ENCODE data around the gene AUNIP. TPM values are rescaled to one million over a fixed set of nuclear protein-coding genes. Genes with fewer than 3 reads are reported as not detected.

AUNIP gene
- total RNA-seq, 1 experiment from 2014 or later: 16.1 TPM

DNA sequence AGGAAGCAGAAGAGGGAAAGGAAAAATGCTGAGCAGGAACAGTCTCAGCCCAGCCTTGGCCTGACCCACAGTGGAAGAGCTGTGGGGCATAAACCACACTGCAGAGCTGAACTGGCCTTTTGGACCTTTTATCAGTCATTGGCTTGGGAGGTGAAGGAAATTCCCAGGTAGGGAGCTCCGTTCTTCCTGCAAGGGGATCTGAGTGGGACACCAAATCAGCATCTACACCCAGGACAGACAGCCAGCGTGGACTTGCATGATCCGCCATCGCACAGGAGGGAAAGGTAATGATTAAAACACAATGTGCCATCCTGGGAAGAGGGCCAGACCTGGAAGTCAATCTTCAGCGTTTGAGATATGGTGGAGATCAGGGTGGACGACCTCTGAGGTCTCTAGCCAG lies 40.7 kb downstream of the AUNIP start (continued):
- TF ChIP-seq TCF7 (CRISPR knock-in tag; IDR thresholded peaks at IDR 0.05; ENCODE audit: low read depth) (no peak), CREM (CRISPR knock-in tag; IDR thresholded peaks at IDR 0.05) (no peak), ATF1 (CRISPR knock-in tag; IDR thresholded peaks at IDR 0.05) (no peak), ELF4 (CRISPR knock-in tag; IDR thresholded peaks at IDR 0.05; ENCODE audit: low read depth) (no peak)
- TF ChIP-seq, protein P1, sequence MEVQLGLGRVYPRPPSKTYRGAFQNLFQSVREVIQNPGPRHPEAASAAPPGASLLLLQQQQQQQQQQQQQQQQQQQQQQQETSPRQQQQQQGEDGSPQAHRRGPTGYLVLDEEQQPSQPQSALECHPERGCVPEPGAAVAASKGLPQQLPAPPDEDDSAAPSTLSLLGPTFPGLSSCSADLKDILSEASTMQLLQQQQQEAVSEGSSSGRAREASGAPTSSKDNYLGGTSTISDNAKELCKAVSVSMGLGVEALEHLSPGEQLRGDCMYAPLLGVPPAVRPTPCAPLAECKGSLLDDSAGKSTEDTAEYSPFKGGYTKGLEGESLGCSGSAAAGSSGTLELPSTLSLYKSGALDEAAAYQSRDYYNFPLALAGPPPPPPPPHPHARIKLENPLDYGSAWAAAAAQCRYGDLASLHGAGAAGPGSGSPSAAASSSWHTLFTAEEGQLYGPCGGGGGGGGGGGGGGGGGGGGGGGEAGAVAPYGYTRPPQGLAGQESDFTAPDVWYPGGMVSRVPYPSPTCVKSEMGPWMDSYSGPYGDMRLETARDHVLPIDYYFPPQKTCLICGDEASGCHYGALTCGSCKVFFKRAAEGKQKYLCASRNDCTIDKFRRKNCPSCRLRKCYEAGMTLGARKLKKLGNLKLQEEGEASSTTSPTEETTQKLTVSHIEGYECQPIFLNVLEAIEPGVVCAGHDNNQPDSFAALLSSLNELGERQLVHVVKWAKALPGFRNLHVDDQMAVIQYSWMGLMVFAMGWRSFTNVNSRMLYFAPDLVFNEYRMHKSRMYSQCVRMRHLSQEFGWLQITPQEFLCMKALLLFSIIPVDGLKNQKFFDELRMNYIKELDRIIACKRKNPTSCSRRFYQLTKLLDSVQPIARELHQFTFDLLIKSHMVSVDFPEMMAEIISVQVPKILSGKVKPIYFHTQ (CRISPR knock-in tag; IDR thresholded peaks at IDR 0.05): no peak

DNA sequence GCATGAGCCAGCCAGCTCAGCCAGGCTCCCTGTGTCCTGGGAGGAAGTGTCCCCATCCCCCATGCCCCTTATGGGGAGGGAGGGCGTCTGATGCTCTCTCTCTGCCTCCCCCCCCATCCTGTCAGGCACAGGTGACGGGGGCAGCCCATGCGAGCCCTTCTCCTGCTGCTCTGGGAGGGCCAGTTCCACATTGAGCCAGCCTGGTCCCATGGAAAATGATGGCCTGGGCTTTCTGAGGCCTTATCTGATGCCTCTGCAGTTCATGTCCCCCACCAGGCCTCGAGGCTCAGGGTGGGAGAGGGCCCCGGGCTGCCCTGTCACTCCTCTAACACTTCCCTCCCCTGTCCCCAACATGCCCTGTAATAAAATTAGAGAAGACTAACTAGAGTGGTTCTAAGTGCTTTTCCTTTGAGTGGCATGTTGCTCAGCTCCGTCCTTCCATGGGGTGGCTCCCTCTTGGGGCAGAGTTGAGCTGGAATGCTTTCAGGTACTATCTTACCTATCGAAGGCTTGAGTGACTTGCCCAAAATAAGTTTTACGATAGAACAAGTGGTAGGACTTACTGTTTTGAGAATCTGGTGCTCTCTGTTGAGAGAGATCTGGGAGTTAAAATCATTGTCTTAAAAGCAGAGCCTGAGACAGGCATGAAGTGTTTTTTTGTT lies 41.3 kb downstream of the AUNIP start:
- Mint-ChIP-seq H3K27ac (peak overlapping the region; percentile 95), H3K4me1 (peaks cover 35% of the 10 kb centered on the region), H3K9me3 (no peaks in the 10 kb centered on the region), H3K4me3 (peak overlapping the region; percentile 98), H3K27me3 (ENCODE audit: low read depth) (peaks cover 10% of the 10 kb centered on the region), H3K36me3 (peaks cover 9% of the 10 kb centered on the region; the same call in 1 of the 2 replicates)
- ChIA-PET POLR2A (interaction anchor here (0.5 kb wide), 2 partner anchors 74 to 647 kb away, joined by 3 read pairs; no protein-coding TSS in a partner anchor), CTCF (interaction anchor here (0.5 to 5.5 kb wide), 19 partner anchors 8 to 252 kb away, joined by 3 to 26 read pairs (median 5); partner anchors contain the start of genes PAFAH2, PAQR7 and SELENON)
- ATAC-seq (peak; percentile 19), DNase-seq (ENCODE audit: low spot score) (peak; percentile 53)
- TF ChIP-seq TEAD1 (CRISPR knock-in tag; IDR thresholded peaks at IDR 0.05) (no peak), TCF7 (CRISPR knock-in tag; IDR thresholded peaks at IDR 0.05; ENCODE audit: low read depth) (no peak), TP53 (CRISPR knock-in tag; IDR thresholded peaks at IDR 0.05) (no peak), JUN (CRISPR knock-in tag; IDR thresholded peaks at IDR 0.05) (no peak), NFYB (CRISPR knock-in tag; conservative IDR thresholded peaks at IDR 0.05; ENCODE audit: low read depth) (no peak), ATF1 (CRISPR knock-in tag; IDR thresholded peaks at IDR 0.05) (no peak), NR2C2 (CRISPR knock-in tag; IDR thresholded peaks at IDR 0.05) (no peak), NR1H2 (CRISPR knock-in tag; IDR thresholded peaks at IDR 0.05) (no peak), ETV6 (CRISPR knock-in tag; IDR thresholded peaks at IDR 0.05) (no peak), NR3C1 (CRISPR knock-in tag; conservative IDR thresholded peaks at IDR 0.05; ENCODE audit: low read depth) (no peak)
- TF ChIP-seq, protein P2, sequence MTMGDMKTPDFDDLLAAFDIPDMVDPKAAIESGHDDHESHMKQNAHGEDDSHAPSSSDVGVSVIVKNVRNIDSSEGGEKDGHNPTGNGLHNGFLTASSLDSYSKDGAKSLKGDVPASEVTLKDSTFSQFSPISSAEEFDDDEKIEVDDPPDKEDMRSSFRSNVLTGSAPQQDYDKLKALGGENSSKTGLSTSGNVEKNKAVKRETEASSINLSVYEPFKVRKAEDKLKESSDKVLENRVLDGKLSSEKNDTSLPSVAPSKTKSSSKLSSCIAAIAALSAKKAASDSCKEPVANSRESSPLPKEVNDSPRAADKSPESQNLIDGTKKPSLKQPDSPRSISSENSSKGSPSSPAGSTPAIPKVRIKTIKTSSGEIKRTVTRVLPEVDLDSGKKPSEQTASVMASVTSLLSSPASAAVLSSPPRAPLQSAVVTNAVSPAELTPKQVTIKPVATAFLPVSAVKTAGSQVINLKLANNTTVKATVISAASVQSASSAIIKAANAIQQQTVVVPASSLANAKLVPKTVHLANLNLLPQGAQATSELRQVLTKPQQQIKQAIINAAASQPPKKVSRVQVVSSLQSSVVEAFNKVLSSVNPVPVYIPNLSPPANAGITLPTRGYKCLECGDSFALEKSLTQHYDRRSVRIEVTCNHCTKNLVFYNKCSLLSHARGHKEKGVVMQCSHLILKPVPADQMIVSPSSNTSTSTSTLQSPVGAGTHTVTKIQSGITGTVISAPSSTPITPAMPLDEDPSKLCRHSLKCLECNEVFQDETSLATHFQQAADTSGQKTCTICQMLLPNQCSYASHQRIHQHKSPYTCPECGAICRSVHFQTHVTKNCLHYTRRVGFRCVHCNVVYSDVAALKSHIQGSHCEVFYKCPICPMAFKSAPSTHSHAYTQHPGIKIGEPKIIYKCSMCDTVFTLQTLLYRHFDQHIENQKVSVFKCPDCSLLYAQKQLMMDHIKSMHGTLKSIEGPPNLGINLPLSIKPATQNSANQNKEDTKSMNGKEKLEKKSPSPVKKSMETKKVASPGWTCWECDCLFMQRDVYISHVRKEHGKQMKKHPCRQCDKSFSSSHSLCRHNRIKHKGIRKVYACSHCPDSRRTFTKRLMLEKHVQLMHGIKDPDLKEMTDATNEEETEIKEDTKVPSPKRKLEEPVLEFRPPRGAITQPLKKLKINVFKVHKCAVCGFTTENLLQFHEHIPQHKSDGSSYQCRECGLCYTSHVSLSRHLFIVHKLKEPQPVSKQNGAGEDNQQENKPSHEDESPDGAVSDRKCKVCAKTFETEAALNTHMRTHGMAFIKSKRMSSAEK (CRISPR knock-in tag; IDR thresholded peaks at IDR 0.05; ENCODE audit: borderline replicate concordance): no peak
- TF ChIP-seq, protein P1 (CRISPR knock-in tag; IDR thresholded peaks at IDR 0.05): no peak
- TF ChIP-seq, protein P3, sequence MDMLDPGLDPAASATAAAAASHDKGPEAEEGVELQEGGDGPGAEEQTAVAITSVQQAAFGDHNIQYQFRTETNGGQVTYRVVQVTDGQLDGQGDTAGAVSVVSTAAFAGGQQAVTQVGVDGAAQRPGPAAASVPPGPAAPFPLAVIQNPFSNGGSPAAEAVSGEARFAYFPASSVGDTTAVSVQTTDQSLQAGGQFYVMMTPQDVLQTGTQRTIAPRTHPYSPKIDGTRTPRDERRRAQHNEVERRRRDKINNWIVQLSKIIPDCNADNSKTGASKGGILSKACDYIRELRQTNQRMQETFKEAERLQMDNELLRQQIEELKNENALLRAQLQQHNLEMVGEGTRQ (CRISPR knock-in tag; IDR thresholded peaks at IDR 0.05): no peak
- TF ChIP-seq, protein P4, sequence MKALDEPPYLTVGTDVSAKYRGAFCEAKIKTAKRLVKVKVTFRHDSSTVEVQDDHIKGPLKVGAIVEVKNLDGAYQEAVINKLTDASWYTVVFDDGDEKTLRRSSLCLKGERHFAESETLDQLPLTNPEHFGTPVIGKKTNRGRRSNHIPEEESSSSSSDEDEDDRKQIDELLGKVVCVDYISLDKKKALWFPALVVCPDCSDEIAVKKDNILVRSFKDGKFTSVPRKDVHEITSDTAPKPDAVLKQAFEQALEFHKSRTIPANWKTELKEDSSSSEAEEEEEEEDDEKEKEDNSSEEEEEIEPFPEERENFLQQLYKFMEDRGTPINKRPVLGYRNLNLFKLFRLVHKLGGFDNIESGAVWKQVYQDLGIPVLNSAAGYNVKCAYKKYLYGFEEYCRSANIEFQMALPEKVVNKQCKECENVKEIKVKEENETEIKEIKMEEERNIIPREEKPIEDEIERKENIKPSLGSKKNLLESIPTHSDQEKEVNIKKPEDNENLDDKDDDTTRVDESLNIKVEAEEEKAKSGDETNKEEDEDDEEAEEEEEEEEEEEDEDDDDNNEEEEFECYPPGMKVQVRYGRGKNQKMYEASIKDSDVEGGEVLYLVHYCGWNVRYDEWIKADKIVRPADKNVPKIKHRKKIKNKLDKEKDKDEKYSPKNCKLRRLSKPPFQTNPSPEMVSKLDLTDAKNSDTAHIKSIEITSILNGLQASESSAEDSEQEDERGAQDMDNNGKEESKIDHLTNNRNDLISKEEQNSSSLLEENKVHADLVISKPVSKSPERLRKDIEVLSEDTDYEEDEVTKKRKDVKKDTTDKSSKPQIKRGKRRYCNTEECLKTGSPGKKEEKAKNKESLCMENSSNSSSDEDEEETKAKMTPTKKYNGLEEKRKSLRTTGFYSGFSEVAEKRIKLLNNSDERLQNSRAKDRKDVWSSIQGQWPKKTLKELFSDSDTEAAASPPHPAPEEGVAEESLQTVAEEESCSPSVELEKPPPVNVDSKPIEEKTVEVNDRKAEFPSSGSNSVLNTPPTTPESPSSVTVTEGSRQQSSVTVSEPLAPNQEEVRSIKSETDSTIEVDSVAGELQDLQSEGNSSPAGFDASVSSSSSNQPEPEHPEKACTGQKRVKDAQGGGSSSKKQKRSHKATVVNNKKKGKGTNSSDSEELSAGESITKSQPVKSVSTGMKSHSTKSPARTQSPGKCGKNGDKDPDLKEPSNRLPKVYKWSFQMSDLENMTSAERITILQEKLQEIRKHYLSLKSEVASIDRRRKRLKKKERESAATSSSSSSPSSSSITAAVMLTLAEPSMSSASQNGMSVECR (CRISPR knock-in tag; IDR thresholded peaks at IDR 0.05; ENCODE audit: borderline replicate concordance): no peak

All from WTC11 (cell line).